Activated CD4-positive, alpha-beta T cell treated with anti-CD3 and anti-CD28 coated beads, Interleukin-2, amount 50 U/mL, for 4 hours (primary cell): ENCODE results near the gene POLN.
A peak's percentile ranks its signal among the peaks of the same experiment; 100 is the strongest.

Experiments
- DNase-seq, 2 experiments: peaks; one replicate each; pipeline ENCODE4 v3.0.0-alpha.2; 2020

Gene POLN

DNA sequence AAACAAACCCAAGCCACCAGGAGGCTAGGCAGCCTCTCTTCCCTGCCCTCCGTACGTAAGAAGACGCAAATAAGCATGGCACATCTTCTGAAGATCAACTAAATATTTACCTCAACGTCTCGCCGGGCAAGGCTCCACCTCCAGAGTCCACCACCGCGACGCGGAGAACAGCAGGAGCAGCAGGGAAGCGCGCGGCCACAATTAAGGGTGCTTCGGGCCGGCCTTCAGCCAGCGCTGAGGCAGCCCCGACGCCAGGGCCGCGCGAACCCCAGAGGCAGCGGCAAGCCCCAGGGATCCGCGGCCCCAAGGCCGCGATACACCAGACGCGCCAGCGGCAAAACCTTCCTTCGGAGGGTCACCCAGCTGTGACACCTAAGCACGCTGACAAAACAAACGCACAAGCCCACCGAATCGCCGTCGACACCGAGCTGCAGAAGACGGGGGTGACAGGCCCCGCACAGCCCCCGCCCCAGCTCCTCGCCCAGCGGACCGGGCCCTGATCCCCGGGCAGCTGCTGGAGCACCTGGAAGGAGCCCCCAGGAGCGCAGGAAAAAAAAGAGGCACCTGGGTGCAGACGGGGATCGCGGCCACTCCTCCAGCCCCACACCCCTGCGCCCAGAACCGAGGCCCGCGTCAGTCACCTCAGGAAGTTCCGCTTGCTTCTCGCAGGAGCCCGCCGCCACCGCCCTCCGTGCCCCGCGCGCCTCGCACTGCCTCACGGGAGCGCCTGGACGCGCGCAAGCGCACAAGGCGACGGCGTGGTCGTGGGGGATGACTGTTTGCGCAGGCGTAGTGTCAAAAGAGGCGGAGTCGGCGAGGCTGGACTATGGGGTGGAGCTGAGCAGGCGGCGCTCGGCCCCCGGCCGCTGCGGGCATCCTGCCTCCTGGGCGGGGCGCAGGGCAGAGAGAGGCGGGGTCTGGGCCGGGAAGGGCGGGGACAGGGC lies at the start of gene POLN, which contains the start of gene HAUS3:
POLN (minus strand) TSS at position 712 of the 944 bp plus-strand sequence. CDS start 12,890 bp downstream, outside the sequence.
HAUS3 (minus strand) TSS at position 712 of the 944 bp plus-strand sequence. CDS start 1,175 bp downstream, outside the sequence.
- DNase-seq, result peak; percentile 98

DNA sequence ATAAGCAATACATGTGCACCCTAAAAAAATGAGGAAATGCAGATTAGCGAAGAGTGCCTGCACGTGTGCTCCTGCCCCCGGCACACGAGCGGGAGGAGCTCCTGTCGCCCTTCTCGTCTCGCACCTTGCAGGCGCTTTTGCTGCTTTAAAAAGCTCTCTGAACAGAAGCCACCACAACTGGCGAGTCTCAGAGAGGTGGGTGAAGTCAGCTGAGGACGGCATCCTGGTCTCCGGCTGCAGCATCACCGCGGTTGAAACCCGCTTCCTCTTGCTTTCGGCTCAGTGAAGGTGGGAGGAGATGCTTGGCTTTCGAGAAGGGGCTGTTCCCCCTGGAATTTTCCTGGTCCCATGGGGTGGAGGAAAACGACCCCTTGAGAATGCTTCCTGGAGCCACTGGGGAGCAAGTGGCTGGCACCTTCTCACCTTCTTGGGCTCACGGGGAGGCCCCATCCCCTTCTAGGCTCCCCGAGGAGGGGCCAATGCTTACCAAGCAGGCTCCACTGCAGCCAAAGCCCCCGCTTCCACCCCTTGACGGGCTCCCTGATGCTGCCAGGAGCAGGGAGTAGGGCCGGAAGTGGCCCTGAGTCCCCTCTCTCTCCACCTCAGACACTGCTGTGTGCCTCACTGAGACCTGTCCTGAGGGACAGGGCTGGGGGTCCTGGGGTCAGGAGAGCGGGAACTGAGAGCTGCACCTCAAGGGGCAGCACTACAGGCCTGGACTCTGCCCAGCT lies 49.2 kb upstream of the POLN start:
- peak; percentile 48 to 53 for DNase-seq

DNA sequence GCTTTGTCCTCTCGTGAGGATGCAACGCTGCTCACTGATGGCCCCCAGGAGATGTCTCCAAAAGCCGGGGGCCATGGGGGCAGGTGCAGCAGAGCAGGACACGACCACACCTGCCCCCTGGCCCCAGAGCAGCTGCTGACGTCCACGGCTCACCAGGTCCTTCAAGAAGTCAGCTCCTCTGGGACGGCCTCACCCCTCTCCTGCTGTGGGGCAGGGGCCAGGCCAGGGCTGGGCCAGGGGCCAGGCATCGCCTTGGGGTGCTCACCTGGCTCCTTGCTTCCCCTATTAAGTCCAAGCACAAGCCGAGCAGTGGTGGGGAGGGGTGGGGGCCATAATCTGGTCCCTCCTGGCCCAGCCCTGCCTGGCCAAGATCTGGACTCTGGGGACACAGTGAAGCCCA lies 48.6 kb upstream of the POLN start:
- DNase-seq, result no peak

DNA sequence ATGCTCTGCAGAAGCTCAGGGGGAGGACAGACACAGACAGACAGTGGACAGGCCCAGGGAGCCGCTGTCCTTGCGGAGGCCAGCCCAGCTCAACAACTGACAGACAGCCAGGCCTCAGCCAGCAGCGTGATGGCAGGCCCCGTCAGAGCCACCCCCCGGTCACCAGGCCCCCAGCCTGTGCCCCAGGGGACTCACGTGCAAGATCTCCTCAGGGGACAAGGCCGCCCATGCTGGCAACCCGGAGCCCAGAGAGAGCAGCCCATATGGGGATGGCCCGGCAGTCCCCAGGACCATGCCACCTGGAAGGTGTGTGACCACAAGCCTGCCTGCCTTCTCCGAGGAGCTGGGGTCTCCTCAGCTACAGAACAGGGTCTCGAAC lies 48.0 kb upstream of the POLN start:
- no peak for DNase-seq

DNA sequence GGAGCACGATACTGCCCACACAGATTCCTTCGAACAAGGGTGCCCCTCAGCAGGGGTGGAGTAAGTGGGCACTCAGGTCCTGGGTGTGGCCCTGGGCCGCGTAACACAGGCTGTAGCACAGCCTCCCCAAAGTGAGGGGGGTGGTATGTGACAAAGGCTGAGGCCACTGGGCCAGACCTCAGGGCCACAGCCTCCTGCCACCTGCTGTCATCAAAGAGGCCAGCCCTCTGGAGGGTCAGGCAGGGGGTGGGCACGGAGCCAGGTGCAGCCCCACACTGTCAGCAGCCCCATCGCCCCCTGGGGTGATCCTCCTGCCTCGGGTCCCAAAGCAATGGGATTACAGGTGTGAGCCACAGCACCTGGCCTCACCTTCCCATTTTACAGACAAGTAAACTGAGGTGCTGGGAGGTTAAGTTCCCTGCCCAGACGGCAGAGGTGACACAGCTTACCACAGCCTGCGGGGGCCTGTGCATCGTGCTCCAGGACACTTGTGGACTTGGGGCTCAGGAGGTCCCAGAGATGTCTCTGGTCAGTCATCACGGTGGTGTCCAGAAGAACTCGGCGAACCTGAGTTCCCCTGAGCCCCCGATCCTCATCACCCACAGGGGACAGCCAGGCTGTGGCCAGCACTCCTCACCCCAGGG lies 47.5 kb upstream of the POLN start:
- DNase-seq, result no peak

DNA sequence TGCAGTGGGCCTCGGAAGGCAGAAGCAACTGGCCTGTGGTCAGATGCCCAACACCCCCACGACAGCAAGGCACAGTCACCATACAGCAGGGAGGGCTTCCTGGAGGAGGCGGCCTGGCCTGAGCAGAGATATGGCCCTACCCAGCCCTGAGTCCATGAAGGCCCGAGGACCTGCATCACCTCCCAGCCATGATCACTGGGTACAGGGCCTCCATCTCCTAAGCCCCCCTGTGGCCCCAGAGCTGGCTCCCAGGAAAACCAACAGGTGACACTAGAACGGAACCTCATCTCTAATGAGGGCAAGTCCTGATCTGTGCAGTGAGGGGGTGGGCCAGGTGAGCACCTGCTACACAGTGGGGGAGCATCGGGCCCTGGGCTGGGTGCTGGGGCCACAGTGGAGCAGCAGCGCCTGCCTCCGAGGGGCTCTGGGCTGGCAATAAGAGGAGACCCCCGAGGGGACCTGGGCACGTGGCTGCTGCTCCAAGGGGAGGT lies 46.2 kb upstream of the POLN start:
- DNase-seq, result no peak

DNA sequence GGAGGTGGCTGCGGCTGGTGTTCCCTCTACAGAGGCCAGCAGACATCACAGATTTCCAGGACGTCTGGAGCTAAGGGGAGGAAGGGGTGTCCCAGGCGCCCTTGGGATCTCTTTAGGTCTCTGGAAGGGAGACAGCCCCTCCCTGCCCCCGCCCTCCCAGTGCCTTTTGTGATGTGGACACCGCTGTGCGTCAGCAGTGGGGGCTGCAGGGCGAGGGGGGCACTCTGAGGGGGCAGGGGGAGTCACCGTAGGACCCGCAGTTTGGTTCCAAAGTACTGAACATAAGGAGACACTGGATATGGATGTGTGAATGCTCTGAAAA lies 45.6 kb upstream of the POLN start:
- no peak for DNase-seq

DNA sequence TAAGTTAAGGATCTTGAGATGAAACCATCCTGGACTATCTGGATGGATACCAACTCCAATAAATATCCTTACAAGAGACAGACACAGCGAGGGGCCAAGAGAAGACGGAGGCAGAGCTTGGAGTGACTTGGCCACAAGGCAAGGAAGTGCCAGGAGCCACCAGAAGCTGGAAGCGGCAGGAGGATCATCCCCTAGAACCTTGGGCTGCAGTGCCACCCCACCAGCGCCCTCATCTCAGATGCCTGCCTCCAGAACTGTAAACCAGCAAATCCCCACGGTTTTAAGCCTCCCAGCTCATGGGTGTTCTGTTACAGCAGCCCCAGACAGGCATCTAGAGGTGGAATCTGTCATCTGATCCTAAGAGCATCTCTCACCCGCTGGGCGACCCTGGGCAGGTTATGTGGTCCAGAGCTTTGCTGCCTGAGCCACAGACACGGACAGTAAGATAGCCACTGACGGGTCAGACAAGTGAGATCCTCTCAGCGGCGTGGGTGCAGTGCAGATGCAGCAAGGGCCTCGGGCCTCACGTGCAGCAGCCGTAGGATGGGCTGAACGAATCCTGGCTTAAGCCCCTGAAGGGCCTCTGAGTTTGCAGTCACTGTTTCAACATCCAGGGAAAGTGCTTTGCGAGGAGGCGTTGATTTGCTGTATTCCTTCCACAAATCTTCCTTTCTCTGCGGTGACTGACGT lies 45.1 kb upstream of the POLN start:
- no peak for DNase-seq

DNA sequence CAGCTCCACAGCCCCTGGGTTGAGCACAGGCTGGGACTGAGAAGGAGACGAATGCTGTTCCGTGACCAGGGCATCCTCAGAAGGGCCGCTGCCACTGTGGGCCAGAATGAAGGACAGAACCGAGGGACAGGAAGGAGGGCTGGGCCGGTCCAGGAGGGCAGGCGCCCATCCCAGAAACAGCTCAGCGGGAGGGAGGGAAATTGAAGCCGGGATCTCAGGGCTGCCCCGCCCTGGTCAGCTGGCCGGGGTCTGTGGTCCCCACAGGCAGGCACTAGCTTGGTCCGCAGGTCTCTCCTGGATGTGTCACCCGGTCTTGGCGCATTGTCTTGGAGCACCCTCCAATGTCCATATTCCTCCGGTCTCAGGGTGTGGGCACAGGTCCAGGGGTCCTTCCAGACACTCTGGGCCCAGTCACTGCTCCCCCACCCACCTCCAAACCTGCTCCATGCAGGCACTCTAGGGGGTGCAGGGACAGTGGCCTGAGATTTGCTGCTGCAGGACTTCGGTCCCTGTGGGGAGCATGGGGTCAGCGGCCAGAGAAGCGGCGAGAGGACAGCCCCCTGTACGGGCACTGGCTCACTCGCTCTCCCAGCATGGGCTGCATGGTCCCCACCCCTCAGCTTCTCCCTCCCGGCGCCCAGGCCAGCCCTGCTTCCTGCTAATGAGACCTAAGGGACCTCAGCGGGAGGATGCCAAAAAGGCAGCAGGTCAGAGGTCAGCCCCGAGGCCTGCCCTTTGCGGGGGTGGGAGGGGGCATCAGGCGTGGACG lies 43.9 kb upstream of the POLN start:
- no peak for DNase-seq

DNA sequence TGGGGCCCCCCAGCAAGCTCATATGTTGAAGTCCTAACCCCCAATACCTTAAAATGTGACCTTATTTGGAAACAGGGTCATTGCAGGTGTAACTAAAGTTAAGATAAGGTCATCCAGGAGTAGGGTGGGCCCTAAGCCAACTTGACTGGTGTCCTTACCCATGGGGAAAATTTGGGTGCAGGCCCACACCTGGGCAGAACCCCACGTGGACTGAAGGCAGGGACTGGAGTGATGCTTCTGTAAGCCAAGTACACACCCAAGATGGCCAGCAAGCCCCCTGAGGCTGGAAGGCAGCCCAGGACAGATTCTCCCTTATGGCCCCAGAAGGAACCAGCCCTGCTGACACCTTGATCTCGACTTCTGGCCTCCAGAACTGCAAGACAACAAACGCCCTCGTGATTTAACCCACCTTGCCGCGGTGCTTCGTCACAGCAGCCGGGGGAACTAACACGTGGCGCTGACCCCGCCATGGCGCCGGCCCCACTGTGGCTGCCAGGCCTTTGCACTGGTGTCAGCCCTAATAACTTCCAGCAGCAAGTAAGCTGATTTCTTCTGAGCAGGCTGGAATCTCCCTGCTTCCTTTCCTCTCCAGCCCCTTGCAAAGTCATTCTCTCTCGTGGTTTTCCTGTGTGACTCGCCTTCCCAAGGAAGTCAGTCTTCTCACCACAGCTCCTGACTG lies 43.2 kb upstream of the POLN start:
- DNase-seq, result no peak

DNA sequence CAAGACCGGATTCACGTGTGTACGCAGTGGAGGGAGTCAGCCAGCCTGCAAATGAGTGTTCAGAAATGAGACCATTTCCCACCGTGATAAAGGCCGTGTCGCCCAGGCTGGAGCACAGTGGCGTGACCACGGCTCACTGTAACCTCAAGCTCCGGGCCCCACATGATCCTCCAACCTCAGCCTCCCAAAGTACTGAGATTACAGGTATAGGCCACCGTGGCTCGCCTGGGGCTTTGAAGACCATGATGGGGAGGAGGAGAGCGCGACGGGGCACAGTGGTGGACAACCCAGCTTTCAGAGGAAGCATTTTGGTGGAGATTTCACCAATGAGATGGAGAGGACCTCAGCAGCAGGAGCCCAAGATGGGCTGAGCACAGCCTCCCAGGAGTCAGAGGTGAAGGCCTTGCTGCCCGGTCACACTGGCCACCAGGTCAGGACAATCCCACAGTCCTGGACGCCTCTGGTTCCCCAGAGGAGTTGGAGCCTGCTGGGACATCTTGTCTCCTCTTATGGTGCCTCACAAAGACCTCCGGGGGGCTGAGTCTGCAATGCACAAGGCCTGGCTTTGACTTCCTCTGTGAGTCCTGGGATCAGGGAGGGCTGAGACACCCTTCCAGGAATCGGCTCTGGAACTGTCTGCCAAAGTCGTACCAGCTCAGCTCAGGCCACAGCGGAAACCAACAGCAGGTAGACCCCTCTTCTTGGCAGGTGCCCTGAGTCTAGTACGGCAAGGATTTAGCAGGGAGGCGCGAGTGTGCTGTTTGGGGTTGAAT lies 42.4 kb upstream of the POLN start:
- DNase-seq, result no peak

DNA sequence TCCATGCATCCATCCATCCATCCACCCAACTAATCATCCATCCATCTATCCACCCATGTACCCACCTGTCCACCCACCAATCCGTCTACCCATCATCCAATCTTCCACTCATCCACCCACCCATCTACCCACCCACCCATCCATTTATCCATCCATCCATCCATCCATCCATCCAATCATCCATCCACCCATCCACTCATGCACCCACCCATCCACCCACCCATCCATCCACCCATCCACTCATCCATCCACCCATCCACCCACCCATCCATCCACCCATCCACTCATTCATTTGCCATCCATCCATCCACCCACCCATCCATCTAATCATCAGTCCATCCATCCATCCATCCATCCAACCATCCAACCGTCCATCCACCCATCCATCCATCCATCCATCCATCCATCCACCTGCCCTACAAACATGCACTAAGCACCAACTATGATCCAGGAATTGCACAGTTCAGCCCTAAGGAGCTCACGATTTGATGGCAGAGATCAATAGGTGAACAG lies 41.3 kb upstream of the POLN start:
- DNase-seq, result no peak

DNA sequence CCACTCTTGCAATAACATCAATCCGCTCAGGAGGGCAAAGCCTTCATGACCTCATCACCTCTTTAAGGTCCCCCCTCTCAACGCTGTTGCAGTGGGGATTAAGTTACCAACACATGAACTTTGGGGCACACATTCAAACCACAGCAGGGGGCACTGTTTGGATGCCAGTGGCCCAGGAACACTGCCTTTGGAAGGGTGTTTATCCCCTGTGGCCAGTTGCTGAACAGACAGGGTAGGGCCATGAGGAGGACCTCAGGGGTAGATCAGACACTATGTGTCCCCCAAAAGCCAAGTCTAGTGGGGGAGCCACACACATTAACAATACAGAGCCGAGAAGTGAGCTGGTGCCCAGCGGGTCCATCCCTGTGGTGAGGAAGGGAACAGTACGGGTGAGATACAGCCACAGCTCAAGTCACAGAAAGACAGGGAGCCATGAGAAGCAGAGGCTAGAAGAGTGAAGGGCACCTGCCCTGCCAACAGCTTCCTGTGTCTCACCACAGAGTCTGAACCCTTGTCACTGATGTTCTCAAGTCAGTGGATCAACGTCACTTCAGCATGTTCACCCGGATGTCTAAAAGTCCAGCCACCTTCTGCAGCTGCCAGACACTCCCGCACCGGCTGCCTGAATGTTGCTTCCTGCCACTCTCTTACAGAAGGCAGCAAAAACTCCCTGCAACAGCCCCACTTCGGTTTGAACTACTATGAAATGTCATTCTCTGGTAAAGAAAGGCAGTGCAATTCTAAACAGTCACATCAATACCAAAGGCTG lies 39.8 kb upstream of the POLN start:
- DNase-seq, result peak; percentile 64 to 69

DNA sequence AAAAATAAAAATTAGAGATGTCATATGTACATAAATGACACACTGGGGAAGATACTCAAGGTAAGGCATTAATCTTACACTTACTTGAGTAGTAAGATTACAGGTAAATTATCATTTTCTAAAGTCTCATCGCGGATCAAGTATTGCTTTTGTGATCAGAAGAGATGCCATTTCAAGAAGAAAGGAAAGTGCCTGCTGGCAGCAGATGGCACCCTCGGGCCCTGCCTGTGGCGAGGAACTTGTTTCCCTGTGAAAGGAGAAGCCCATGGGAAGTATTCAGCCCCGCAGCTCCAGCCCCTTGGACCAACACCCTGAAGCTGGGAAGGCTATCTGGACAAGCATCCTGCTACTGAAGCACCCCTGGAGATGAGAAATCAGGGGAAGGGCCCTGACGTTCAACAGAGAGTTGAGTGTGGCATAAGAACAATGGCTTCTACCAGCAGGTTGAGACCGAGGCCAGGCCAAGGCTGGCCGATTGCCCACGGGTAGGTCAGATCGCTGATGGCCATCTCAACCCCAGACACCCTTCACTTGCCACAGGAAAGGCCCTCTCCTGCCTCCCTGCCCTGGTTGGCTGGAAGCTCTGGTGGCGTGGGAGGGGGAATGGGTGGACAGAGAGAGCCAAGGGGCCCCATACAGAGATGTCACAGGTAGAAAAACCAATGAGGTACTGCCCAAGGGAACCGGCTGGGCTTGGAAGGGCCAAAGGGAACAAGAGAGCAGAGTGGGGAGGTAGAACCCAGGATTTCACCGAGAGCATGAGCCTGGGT lies 38.8 kb upstream of the POLN start:
- DNase-seq, result no peak

DNA sequence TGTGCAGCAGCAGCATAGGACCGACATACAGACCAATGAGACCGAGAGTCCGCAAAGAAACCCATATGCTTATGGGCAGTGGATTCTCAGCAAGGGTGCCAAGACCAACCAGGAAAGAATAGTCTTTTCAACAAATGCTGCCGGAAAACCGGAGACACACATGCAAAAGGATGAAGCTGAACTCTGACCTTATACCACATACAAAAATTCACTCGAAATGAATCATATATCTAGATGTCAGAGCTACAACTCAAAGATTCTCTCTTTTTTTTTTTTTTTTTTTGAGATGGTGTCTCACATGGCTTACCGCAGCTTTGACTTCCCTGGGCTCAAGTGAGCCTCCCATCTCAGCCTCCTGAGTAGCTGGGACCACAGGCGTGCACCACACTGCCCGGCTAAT lies 36.0 kb upstream of the POLN start:
- no peak for DNase-seq

DNA sequence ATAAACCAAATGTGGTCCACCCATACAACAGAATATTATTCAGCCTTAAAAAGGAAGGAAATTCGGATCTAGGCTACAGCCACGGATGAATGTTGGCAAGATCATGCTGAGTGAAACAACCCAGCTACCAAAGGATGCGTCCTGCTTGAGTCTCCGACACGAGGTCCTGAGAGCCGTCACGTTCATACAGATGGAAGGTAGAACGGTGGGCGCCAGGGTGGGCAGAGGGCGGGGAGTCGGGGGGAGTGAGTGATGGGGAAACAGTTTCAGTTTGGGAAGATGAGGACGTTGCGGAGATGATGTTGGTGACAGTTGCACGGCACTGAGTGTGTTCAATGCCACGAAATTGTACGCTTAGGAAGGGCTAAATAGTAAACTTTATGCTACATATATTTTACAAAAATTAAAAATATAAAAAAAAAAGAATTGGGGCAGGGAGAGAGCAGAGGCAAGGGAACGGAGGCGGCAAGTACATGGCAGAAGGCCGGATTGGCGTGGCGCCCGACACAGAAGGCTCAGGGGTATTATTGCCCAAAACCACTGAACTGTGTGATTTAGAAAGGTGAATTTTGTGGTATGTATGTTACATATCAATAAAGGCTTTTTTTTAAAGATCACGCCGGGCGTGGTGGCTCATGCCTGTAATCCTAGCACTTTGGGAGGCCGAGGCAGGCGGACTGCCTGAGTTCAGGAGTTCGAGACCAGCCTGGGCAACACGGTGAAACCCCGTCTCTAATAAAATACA lies 34.8 kb upstream of the POLN start:
- DNase-seq, result no peak

DNA sequence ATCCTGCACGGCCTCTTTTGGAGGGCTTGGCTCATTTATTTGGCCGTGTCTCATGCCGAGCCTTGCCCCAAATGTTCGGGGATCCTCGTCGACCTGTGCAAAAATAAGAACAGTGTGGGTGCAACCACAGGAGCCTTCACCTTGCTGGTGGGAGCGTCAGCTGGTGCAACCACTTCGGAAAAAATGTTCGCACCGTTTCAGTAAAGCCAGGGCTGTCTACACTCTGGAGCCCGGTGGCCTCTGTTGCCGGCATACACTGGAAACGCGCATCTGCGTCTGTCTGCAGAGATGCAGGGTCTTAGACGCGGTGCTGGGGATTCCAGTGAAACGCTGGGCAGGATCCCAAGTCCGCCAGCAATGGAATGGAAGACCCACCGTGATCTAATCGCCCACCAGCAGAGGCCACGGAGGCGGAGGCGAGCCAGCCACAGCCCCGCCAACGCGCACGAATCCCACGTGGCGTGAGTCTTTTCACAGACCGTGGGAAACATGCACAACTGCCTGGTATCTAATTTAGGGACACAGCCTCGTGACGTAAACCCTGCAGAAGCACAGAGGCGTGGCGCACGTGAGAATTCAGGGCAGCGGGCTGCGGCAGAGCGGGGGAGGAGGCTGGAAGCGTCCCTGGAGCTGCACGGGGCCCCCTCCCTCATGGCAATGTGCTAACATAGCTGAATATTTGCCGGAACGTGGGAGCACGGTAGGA lies 33.8 kb upstream of the POLN start:
- DNase-seq, result no peak
